ENCODE data around the gene BCL2L1. TPM values are rescaled to one million over a fixed set of nuclear protein-coding genes. Genes with fewer than 3 reads are reported as not detected.

Gene BCL2L1
- total and polyA plus RNA-seq, 10 of the 15 experiments (the other 5 are each of a cell fraction or from before 2014, with no cell fraction given) = 0.63 to 67.7 (median 43.6) TPM

DNA sequence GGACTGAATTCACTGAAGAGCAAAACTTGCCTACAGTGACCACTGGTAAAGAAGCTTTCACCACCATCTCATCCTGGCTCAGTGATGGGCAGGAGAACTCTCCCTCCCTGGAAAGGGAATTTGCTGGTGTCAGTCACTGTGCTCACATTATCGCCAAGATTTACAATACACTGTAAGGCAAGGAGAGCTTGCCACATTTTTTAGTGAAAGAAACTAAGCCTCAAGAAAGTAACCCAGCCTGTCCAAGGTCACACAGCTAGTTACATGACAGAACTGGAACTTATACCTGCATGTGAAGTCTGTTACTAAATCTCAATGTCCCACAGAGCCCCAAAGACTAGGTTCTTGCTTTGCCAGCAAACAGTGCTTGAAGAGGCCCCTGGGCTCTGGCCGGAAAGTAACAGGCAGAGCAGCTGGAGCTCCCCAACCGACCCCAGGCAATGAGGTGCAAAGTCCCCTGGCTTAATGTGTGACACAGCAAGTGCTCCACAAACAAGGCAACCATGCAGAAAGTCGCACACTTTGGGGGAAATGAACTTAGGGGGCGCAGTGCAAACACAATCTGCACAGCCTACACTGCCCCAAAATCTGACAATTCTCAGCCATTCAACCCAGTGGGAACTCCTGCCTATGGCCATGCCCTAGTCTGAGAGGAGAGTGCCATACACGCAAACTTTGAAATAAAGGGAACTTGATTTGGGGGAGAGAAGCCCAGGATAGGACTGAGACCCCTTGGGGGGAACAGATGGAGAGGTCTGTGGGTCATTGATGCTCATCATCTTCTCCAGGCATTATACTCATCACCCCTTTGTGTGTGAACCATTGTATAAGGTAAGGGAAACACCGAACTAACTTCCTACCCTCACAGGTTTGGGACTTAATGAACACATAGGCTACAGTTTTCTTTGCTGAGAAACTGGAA lies 1.9 kb downstream of the BCL2L1 start (continued):
- TF ChIP-seq, protein P1, sequence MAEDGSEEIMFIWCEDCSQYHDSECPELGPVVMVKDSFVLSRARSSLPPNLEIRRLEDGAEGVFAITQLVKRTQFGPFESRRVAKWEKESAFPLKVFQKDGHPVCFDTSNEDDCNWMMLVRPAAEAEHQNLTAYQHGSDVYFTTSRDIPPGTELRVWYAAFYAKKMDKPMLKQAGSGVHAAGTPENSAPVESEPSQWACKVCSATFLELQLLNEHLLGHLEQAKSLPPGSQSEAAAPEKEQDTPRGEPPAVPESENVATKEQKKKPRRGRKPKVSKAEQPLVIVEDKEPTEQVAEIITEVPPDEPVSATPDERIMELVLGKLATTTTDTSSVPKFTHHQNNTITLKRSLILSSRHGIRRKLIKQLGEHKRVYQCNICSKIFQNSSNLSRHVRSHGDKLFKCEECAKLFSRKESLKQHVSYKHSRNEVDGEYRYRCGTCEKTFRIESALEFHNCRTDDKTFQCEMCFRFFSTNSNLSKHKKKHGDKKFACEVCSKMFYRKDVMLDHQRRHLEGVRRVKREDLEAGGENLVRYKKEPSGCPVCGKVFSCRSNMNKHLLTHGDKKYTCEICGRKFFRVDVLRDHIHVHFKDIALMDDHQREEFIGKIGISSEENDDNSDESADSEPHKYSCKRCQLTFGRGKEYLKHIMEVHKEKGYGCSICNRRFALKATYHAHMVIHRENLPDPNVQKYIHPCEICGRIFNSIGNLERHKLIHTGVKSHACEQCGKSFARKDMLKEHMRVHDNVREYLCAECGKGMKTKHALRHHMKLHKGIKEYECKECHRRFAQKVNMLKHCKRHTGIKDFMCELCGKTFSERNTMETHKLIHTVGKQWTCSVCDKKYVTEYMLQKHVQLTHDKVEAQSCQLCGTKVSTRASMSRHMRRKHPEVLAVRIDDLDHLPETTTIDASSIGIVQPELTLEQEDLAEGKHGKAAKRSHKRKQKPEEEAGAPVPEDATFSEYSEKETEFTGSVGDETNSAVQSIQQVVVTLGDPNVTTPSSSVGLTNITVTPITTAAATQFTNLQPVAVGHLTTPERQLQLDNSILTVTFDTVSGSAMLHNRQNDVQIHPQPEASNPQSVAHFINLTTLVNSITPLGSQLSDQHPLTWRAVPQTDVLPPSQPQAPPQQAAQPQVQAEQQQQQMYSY (CRISPR knock-in tag; IDR thresholded peaks at IDR 0.05) = no peak
- no peak for TF ChIP-seq BRCA1 (IDR thresholded peaks at IDR 0.05; ENCODE audit: low read depth, low read length)
- TF ChIP-seq, protein P2, sequence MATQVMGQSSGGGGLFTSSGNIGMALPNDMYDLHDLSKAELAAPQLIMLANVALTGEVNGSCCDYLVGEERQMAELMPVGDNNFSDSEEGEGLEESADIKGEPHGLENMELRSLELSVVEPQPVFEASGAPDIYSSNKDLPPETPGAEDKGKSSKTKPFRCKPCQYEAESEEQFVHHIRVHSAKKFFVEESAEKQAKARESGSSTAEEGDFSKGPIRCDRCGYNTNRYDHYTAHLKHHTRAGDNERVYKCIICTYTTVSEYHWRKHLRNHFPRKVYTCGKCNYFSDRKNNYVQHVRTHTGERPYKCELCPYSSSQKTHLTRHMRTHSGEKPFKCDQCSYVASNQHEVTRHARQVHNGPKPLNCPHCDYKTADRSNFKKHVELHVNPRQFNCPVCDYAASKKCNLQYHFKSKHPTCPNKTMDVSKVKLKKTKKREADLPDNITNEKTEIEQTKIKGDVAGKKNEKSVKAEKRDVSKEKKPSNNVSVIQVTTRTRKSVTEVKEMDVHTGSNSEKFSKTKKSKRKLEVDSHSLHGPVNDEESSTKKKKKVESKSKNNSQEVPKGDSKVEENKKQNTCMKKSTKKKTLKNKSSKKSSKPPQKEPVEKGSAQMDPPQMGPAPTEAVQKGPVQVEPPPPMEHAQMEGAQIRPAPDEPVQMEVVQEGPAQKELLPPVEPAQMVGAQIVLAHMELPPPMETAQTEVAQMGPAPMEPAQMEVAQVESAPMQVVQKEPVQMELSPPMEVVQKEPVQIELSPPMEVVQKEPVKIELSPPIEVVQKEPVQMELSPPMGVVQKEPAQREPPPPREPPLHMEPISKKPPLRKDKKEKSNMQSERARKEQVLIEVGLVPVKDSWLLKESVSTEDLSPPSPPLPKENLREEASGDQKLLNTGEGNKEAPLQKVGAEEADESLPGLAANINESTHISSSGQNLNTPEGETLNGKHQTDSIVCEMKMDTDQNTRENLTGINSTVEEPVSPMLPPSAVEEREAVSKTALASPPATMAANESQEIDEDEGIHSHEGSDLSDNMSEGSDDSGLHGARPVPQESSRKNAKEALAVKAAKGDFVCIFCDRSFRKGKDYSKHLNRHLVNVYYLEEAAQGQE (IDR thresholded peaks at IDR 0.05; ENCODE audit: low read depth, low read length) = no peak
- no peak for TF ChIP-seq HDAC2 (IDR thresholded peaks at IDR 0.05)
- TF ChIP-seq SRF (IDR thresholded peaks at IDR 0.05; ENCODE audit: low read depth in 2 of 2, low read length in 2 of 2) = no peak
- TF ChIP-seq, protein P3, sequence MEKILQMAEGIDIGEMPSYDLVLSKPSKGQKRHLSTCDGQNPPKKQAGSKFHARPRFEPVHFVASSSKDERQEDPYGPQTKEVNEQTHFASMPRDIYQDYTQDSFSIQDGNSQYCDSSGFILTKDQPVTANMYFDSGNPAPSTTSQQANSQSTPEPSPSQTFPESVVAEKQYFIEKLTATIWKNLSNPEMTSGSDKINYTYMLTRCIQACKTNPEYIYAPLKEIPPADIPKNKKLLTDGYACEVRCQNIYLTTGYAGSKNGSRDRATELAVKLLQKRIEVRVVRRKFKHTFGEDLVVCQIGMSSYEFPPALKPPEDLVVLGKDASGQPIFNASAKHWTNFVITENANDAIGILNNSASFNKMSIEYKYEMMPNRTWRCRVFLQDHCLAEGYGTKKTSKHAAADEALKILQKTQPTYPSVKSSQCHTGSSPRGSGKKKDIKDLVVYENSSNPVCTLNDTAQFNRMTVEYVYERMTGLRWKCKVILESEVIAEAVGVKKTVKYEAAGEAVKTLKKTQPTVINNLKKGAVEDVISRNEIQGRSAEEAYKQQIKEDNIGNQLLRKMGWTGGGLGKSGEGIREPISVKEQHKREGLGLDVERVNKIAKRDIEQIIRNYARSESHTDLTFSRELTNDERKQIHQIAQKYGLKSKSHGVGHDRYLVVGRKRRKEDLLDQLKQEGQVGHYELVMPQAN (conservative IDR thresholded peaks at IDR 0.05) = peak; percentile 41; the same call in 1 of the 2 replicates
- TF ChIP-seq, protein P4, sequence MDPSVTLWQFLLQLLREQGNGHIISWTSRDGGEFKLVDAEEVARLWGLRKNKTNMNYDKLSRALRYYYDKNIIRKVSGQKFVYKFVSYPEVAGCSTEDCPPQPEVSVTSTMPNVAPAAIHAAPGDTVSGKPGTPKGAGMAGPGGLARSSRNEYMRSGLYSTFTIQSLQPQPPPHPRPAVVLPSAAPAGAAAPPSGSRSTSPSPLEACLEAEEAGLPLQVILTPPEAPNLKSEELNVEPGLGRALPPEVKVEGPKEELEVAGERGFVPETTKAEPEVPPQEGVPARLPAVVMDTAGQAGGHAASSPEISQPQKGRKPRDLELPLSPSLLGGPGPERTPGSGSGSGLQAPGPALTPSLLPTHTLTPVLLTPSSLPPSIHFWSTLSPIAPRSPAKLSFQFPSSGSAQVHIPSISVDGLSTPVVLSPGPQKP (IDR thresholded peaks at IDR 0.05; ENCODE audit: low read depth, low read length) = no peak
- TF ChIP-seq, protein P5, sequence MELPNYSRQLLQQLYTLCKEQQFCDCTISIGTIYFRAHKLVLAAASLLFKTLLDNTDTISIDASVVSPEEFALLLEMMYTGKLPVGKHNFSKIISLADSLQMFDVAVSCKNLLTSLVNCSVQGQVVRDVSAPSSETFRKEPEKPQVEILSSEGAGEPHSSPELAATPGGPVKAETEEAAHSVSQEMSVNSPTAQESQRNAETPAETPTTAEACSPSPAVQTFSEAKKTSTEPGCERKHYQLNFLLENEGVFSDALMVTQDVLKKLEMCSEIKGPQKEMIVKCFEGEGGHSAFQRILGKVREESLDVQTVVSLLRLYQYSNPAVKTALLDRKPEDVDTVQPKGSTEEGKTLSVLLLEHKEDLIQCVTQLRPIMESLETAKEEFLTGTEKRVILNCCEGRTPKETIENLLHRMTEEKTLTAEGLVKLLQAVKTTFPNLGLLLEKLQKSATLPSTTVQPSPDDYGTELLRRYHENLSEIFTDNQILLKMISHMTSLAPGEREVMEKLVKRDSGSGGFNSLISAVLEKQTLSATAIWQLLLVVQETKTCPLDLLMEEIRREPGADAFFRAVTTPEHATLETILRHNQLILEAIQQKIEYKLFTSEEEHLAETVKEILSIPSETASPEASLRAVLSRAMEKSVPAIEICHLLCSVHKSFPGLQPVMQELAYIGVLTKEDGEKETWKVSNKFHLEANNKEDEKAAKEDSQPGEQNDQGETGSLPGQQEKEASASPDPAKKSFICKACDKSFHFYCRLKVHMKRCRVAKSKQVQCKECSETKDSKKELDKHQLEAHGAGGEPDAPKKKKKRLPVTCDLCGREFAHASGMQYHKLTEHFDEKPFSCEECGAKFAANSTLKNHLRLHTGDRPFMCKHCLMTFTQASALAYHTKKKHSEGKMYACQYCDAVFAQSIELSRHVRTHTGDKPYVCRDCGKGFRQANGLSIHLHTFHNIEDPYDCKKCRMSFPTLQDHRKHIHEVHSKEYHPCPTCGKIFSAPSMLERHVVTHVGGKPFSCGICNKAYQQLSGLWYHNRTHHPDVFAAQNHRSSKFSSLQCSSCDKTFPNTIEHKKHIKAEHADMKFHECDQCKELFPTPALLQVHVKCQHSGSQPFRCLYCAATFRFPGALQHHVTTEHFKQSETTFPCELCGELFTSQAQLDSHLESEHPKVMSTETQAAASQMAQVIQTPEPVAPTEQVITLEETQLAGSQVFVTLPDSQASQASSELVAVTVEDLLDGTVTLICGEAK (IDR thresholded peaks at IDR 0.05; ENCODE audit: borderline replicate concordance) = no peak
